ENCODE data around the gene CRELD2.

The CRELD2 gene

DNA sequence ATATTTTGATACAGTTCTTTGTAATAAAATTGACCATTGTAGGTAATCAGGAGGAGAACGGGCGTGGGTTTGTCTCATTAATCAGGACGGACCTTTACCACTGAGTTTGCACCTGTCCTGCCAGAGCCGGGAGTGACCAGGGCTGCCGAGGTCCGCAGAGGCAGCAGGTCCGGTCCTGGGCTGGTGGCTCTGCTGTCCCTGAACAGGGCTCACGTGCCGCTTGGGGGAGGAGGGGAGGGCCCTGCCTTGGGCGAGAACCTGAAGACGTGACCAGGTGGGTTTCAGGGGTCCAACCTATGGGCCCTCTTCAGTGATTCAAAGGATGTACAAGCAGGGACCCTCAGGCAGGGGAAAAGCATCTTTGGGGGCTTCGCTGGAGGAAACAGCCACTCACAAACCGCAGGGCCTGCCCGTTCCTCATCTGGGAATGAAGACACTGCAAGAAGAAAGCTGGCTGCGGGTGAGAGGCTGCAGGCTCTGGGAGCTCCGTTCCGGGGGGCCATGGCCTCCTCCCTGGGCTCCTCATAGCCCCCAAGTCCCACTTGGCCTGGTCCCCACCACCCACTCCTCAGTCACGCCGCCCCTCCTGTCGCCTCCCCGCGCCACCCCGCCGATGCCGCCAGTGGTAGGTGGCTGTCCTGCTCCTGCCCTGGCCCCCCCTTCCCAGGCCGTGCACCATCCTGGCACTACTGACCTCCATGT is 9.2 kb downstream of the CRELD2 start:
- no peak for TF ChIP-seq POLR2A (IDR thresholded peaks at IDR 0.05; ENCODE audit: low read depth, low read length)
- TF ChIP-seq POLR2AphosphoS5 (IDR thresholded peaks at IDR 0.05; ENCODE audit: low read depth, low read length): no peak
- no peak for TF ChIP-seq TAF1 (IDR thresholded peaks at IDR 0.05; ENCODE audit: borderline replicate concordance, low read depth, low read length)
- FAIRE-seq: no peak
- DNase-seq (ENCODE audit: insufficient read length): no peak

DNA sequence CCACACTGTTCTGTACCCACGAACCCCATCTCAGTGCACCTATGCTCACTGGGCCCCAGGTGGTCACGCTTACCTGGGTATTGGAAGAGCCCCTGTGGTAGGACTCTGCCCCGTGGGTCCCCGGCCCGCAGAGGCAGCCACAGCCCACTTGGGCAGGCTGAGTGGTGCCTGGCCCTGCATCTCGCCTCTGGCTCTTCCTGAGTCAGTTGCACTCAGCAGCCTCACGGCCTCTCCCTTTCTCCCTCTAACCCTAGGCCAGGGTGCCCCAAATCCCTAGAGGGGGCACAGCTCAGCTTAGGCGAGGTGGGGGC is 9.7 kb downstream of the CRELD2 start:
- FAIRE-seq (no peak), DNase-seq (ENCODE audit: insufficient read length) (no peak)
- no peak; the same call in 1 of the 2 replicates for TF ChIP-seq POLR2A (IDR thresholded peaks at IDR 0.05; ENCODE audit: low read depth, low read length)
- TF ChIP-seq POLR2AphosphoS5 (IDR thresholded peaks at IDR 0.05; ENCODE audit: low read depth, low read length): no peak
- TF ChIP-seq TAF1 (IDR thresholded peaks at IDR 0.05; ENCODE audit: borderline replicate concordance, low read depth, low read length): no peak

DNA sequence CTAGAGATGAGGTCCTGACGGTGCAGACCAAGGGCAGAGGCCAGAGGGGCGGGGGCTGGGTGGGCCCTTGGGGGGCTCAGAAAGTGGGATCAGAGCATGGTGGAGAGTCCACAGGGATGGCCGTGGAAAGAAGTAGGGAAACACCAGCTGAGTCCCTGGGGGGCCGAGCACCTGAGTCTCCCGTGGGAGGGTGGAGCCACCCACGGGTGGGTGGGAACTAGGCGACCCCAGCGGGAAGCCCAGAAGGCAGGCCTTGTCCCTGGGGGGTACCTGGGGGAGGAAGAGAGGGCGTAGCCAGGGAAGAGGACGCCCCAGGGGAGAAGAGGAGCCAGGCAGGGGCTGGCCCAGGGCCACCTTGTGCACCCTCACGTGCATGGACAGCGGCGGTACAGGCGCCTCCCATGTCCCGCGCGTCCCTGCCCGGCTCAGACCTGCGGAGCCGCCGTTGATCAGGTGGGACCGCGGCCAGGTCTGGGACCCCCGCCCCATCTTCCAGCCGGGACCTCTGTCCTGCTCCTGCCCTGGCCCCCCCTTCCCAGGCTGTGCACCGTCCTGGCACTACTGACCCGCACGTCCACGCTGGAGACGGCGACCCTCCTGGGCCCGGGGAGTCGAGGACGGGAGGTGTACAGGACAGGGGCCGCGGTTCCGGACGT is 10.2 kb downstream of the CRELD2 start:
- TF ChIP-seq TAF1 (IDR thresholded peaks at IDR 0.05; ENCODE audit: borderline replicate concordance, low read depth, low read length) (no peak), POLR2AphosphoS5 (IDR thresholded peaks at IDR 0.05; ENCODE audit: low read depth, low read length) (no peak), POLR2A (IDR thresholded peaks at IDR 0.05; ENCODE audit: low read depth, low read length) (no peak)
- DNase-seq (ENCODE audit: insufficient read length): no peak
- no peak for FAIRE-seq

DNA sequence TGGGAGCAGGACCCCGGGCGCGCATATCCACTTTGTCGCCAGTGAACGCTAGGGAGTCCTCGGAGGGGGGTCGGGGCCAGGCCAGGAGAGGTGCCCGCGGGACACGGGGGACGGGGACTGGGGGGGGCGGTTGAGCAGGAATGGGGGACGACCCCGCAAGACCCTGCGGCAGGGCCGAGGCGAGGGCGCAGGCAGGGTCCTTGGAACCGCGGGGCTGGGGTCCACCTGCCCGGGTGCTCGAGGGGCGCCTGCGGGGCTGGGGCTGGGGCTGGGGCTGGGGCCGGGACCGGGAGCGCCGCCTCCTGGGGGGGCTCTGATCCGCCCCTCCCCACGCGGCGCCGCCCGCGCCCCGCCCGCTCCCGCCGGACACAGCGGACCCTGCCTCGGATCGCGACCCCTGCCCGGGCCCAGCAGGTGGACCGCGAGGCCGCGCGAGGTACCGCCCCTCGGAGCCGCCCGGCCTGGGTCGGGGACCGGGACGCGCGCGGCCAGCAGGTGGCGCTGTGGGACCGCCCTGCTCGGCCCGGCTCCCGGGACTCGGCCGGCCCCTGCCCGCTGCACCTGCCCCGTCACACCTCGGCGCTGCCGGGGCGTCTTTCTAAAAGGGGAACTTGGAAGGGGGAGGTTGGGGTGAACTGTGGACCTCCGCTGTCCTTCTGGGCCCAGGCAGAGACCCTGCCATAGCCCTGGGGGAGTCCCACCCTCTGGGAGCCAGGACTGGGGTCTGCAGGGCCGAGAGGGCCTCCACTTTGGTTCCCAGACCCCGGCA is 11.0 kb downstream of the CRELD2 start:
- FAIRE-seq (peak; percentile 93), DNase-seq (ENCODE audit: insufficient read length) (peak; percentile 92)
- TF ChIP-seq POLR2A (IDR thresholded peaks at IDR 0.05; ENCODE audit: low read depth, low read length) (no peak), TAF1 (IDR thresholded peaks at IDR 0.05; ENCODE audit: borderline replicate concordance, low read depth, low read length) (no peak), POLR2AphosphoS5 (IDR thresholded peaks at IDR 0.05; ENCODE audit: low read depth, low read length) (no peak)

DNA sequence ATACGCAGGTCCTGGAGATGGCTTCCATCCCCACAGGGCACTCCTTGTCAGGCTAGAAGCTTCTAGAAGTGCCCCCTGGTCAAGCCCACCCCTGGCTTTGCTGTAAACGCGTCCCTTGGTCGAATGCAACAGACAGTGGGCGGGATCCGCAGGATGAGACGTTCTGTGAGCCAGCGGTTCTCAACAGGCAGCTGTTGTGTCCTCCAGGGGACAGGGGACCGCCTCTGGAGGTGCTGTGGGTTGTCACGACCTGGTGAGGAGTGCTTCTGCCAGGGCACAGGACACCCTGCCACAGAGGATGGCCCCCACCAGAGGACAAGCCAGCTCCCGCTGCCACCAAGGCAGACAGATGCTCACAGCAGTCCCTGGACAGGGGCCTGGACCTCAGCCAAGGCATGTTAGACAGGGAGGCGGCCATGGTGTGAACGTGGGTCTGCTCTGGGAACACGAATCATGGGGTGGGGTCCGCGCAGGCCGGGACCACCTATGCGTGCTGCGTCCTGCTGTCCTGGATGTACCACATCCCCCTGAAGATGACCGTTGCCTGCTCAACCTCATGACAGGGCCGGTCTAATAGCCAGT is 11.7 kb downstream of the CRELD2 start:
- TF ChIP-seq TAF1 (IDR thresholded peaks at IDR 0.05; ENCODE audit: borderline replicate concordance, low read depth, low read length): no peak
- TF ChIP-seq POLR2A (IDR thresholded peaks at IDR 0.05; ENCODE audit: low read depth, low read length): no peak
- TF ChIP-seq POLR2AphosphoS5 (IDR thresholded peaks at IDR 0.05; ENCODE audit: low read depth, low read length): no peak
- DNase-seq (ENCODE audit: insufficient read length) (no peak), FAIRE-seq (no peak)

DNA sequence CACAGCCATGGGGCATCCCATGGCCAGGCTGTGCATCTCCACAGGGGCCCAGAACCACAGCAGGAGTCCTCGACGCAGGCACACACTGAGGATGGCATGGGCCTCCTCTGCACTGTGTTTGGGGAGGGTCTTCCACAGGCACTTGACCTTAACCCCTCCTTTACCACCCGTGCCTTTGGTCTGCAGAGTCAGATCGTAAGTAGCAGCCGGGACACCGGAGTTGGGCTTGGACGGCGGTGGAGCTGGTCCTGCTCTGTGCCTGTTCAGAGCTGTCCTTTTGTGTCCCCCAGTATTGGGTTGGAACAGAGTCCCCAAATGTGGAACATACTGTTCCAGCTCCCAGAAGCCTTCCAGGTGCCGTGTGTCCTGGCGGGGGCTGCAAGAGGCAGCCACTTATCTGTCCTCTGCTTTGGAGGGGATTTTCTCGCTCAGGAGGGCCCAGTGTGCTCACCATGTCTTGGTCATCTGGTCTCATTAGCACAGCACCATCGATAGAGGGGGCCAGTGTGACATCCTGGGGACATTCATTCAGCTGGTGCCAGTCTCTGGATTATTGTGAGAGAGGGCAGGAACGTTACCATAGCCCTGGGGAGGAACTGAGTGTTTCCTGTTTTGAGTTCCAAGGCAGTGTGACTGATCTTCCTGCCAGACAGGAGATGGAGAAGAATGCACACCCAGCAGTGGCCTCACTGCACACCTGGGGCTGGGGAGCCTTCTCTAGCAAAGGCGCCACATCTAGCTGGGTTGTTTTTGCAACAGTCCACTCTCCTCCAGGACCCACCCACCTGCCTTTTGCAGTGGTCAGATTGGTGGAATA is 12.4 kb downstream of the CRELD2 start:
- no peak for DNase-seq (ENCODE audit: insufficient read length)
- TF ChIP-seq POLR2A (IDR thresholded peaks at IDR 0.05; ENCODE audit: low read depth, low read length) (no peak), TAF1 (IDR thresholded peaks at IDR 0.05; ENCODE audit: borderline replicate concordance, low read depth, low read length) (no peak), POLR2AphosphoS5 (IDR thresholded peaks at IDR 0.05; ENCODE audit: low read depth, low read length) (no peak)
- peak; percentile 95 for FAIRE-seq

- FAIRE-seq: peak; percentile 69
- DNase-seq (ENCODE audit: insufficient read length): no peak
- TF ChIP-seq TAF1 (IDR thresholded peaks at IDR 0.05; ENCODE audit: borderline replicate concordance, low read depth, low read length) (no peak), POLR2AphosphoS5 (IDR thresholded peaks at IDR 0.05; ENCODE audit: low read depth, low read length) (no peak), POLR2A (IDR thresholded peaks at IDR 0.05; ENCODE audit: low read depth, low read length) (no peak)
Observed at GRCh38 chr22:49933236-49934159, 15.1 kb downstream of the CRELD2 start.

DNA sequence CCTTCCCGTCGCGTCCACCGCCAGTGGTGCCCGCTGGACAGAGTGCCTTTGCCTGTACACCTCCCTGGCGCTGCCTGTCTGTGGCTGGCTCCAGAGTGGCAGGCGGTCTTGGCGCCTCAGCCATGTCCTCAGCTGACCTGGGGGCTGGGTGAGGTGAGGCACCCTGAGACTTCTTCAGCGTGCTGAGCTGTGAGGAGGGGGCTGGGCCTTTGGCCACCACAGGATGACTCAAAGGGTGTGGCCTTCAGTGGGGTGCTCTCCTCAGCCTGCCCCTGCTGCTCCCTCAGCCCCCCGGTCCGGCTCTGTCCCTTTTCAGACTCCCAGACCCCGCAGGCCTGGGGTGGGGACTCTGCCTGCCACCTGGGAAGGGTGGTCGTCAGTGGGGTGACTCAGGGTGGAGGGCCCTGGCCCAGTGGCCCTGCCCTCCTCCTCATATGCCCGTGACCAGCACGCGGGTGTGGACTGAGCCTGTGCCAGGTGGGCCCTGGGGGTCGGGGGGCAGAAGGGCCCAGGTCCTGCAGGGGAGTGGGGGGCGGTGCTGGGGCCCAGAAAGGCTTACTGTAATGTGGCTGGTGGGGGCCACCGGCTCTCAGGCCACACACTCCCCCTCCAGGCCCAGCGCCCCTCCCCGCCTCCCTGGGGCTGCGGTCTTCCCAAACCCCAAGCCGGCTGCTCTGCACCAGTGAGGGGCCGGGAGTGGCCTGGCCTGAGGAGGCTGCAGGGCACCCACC is 15.9 kb downstream of the CRELD2 start:
- DNase-seq (ENCODE audit: insufficient read length): no peak
- peak; percentile 86 for FAIRE-seq
- no peak for TF ChIP-seq POLR2AphosphoS5 (IDR thresholded peaks at IDR 0.05; ENCODE audit: low read depth, low read length)
- TF ChIP-seq TAF1 (IDR thresholded peaks at IDR 0.05; ENCODE audit: borderline replicate concordance, low read depth, low read length): no peak
- TF ChIP-seq POLR2A (IDR thresholded peaks at IDR 0.05; ENCODE audit: low read depth, low read length): no peak

- peak; percentile 54 for FAIRE-seq
Observed at GRCh38 chr22:49934891-49935557, 16.6 kb downstream of the CRELD2 start.

More at GRCh38 chr22:49934891-49935557, 16.6 kb downstream of the CRELD2 start:
- DNase-seq (ENCODE audit: insufficient read length): peak; percentile 74
- no peak for TF ChIP-seq TAF1 (IDR thresholded peaks at IDR 0.05; ENCODE audit: borderline replicate concordance, low read depth, low read length)
- TF ChIP-seq POLR2AphosphoS5 (IDR thresholded peaks at IDR 0.05; ENCODE audit: low read depth, low read length): no peak
- no peak for TF ChIP-seq POLR2A (IDR thresholded peaks at IDR 0.05; ENCODE audit: low read depth, low read length)

Data from GM12892 (cell line).